Liver (tissue), 9 donors: Measurements from ENCODE around the gene MMS22L. TPM values are rescaled to one million over a fixed set of nuclear protein-coding genes. Genes with fewer than 3 reads are reported as not detected.

ENCODE experiments used
- DNase-seq: peaks from one replicate; pipeline ENCODE4 v3.0.0-alpha.2; 2017; ENCODE audit warnings: low spot score
- H3K27ac ChIP-seq, 2 donors: one replicate each; pipeline ENCODE4 v1.7.0; 2013; ENCODE audit warnings: inconsistent platforms in 2 of 2, low read length in 2 of 2, control low read depth in 1 of 2, low read depth in 1 of 2, mild to moderate bottlenecking in 1 of 2
- H3K27me3 ChIP-seq, 4 donors: one replicate each; pipeline versions ENCODE4 v1.6.1 to v1.7.0; 2013; ENCODE audit warnings: low read length in 3 of 4, inconsistent platforms in 1 of 4, mild to moderate bottlenecking in 1 of 4, moderate library complexity in 1 of 4; ENCODE audit not compliant: control insufficient read depth in 4 of 4, insufficient read depth in 4 of 4
- H3K36me3 ChIP-seq, 4 donors: one replicate each; pipeline versions ENCODE4 v1.6.1 to v1.7.0; 2013; ENCODE audit warnings: low read length in 3 of 4, mild to moderate bottlenecking in 3 of 4, low read depth in 1 of 4, moderate library complexity in 1 of 4; ENCODE audit not compliant: control insufficient read depth in 4 of 4, insufficient read depth in 3 of 4
- H3K4me1 ChIP-seq, 4 donors: one replicate each; pipeline versions ENCODE4 v1.6.1 to v1.7.0; 2013; ENCODE audit warnings: low read length in 3 of 4, mild to moderate bottlenecking in 3 of 4, moderate library complexity in 1 of 4; ENCODE audit not compliant: control insufficient read depth in 4 of 4, insufficient read depth in 4 of 4
- H3K4me3 ChIP-seq, 3 donors: one replicate each; pipeline versions ENCODE4 v1.6.1 to v1.7.0; 2013; ENCODE audit warnings: low read length in 3 of 3, control low read depth in 1 of 3, low read depth in 1 of 3, mild to moderate bottlenecking in 1 of 3
- H3K9ac ChIP-seq, 2 donors: one replicate each; pipeline ENCODE4 v1.7.0; 2013; ENCODE audit warnings: low read length in 2 of 2, mild to moderate bottlenecking in 2 of 2, moderate library complexity in 2 of 2, control low read depth in 1 of 2, low read depth in 1 of 2
- H3K9me3 ChIP-seq, 4 donors: one replicate each; pipeline versions ENCODE4 v1.6.1 to v1.7.0; 2013; ENCODE audit warnings: low read length in 3 of 4; ENCODE audit not compliant: control insufficient read depth in 4 of 4
- CTCF ChIP-seq: fragments of 150-350 bp; IDR thresholded peaks from 2 replicates; pipeline ENCODE4 v1.5.1; 2017; ENCODE audit warnings: improper control_type of control experiment, low read depth, low read length; ENCODE audit not compliant: missing input control
- EGR1 ChIP-seq, 2 donors: IDR thresholded peaks; 2 replicates each; pipeline ENCODE4 v1.6.1; 2016 to 2018; ENCODE audit warnings: antibody characterized with exemption in 2 of 2, low read depth in 2 of 2
- FOXA1 ChIP-seq: IDR thresholded peaks from 2 replicates; pipeline ENCODE4 v1.6.1; 2016; ENCODE audit warnings: antibody characterized with exemption
- FOXA2 ChIP-seq: IDR thresholded peaks from 2 replicates; pipeline ENCODE4 v1.6.1; 2016; ENCODE audit warnings: antibody characterized with exemption
- GABPA ChIP-seq, 2 donors: IDR thresholded peaks in 1 of 2; conservative IDR thresholded peaks in 1 of 2; 2 replicates each; pipeline ENCODE4 v1.6.1; 2016; ENCODE audit warnings: antibody characterized with exemption in 2 of 2, mild to moderate bottlenecking in 1 of 2, moderate library complexity in 1 of 2
- HNF4A ChIP-seq, 2 donors: conservative IDR thresholded peaks; 2 replicates each; pipeline ENCODE4 v1.6.1; 2016; ENCODE audit warnings: antibody characterized with exemption in 2 of 2, mild to moderate bottlenecking in 2 of 2
- HNF4G ChIP-seq: IDR thresholded peaks from 2 replicates; pipeline ENCODE4 v1.6.1; 2016; ENCODE audit warnings: antibody characterized with exemption
- JUND ChIP-seq, 2 donors: IDR thresholded peaks; 2 replicates each; pipeline ENCODE4 v1.6.1; 2016; ENCODE audit warnings: antibody characterized with exemption in 2 of 2
- MAX ChIP-seq: IDR thresholded peaks from 2 replicates; pipeline ENCODE4 v1.6.1; 2016; ENCODE audit warnings: antibody characterized with exemption
- NR2F2 ChIP-seq: IDR thresholded peaks from 2 replicates; pipeline ENCODE4 v1.6.1; 2016; ENCODE audit warnings: antibody characterized with exemption
- RAD21 ChIP-seq, 2 donors: IDR thresholded peaks; 2 replicates each; pipeline ENCODE4 v1.6.1; 2016; ENCODE audit warnings: antibody characterized with exemption in 2 of 2, mild to moderate bottlenecking in 2 of 2
- RXRA ChIP-seq, 2 donors: IDR thresholded peaks; 2 replicates each; pipeline ENCODE4 v1.6.1; 2017 to 2018; ENCODE audit warnings: antibody characterized with exemption in 2 of 2, mild to moderate bottlenecking in 1 of 2
- SP1 ChIP-seq: IDR thresholded peaks from 2 replicates; pipeline ENCODE4 v1.6.1; 2018; ENCODE audit warnings: antibody characterized with exemption, mild to moderate bottlenecking
- TAF1 ChIP-seq: conservative IDR thresholded peaks from 2 replicates; pipeline ENCODE4 v1.6.1; 2016; ENCODE audit warnings: antibody characterized with exemption, mild to moderate bottlenecking
- YY1 ChIP-seq: IDR thresholded peaks from 2 replicates; pipeline ENCODE4 v1.6.1; 2016; ENCODE audit warnings: antibody characterized with exemption, mild to moderate bottlenecking
- WGBS: extraction: QIAGEN DNeasy Blood & Tissue Kit; methylation state at CpG from one replicate; pipeline ENCODE4 v1.1.7; 2013; 5-methylcytosine and 5-hydroxymethylcytosine counted together
- polyA plus RNA-seq, 2 donors: library from polyadenylated mRNA; stranded (reverse) in 1 of 2; unstranded in 1 of 2; fragments of 200-250 nt in 1 of 2; fragments of >200 nt in 1 of 2; fragmentation: Nextera tagmentation in 1 of 2; extraction: Ambion mirVana in 1 of 2; gene quantifications; one replicate each; pipeline versions ENCODE4 v1.2.1 to v1.2.3, GENCODE V29; 2013 to 2015
- total RNA-seq, 2 donors: library from RNA; depleted of rRNA; stranded (reverse); fragments of >200 nt; gene quantifications; one replicate each; pipeline ENCODE4 v1.2.3, GENCODE V29; 2014
- TF ChIP-seq, protein P1 (sequence below): IDR thresholded peaks from 2 replicates; pipeline ENCODE4 v1.6.1; 2016; ENCODE audit warnings: antibody characterized with exemption, mild to moderate bottlenecking
- TF ChIP-seq, protein P2 (sequence below): IDR thresholded peaks from 2 replicates; pipeline ENCODE4 v1.6.1; 2016; ENCODE audit warnings: antibody characterized with exemption
- TF ChIP-seq, protein P3 (sequence below): IDR thresholded peaks from 2 replicates; pipeline ENCODE4 v1.6.1; 2016; ENCODE audit warnings: antibody characterized with exemption
- donor health status: healthy.
- donor health status: healthy.
- donor health status: healthy.
- donor health status: healthy.
- donor health status: healthy.

MMS22L gene
- total and polyA plus RNA-seq, 4 donors: 0.32 to 14.9 (median 2.6) TPM

DNA sequence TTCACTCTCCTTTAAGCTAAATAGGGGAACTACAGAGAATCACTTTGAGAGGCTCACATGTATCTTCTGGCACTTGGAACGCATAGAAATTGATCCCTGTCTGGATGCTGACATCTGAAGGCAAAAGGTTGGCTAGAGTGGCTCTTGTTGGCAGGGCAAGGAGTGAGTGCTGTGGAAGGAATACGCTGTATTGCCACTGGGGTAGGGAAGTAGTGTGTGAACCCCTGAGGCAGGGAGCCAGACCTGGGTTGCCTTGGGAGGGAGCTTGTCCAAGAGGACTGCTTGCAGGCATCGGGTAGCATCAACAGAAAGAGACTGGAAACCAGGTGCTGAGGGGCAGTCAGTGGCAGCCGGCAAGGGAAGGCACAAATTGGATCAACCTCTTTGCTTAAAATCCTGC lies 8.9 kb upstream of the MMS22L start:
- Histone ChIP-seq H3K4me1 (no peaks in the 10 kb centered on the region), H3K27me3 (no peaks in the 10 kb centered on the region), H3K9me3 (no peaks in the 10 kb centered on the region), H3K4me3 (no peak overlapping the region), H3K9ac (no peak overlapping the region), H3K36me3 (no peaks in the 10 kb centered on the region), H3K27ac (no peak overlapping the region)
- no peak for DNase-seq
- 73% methylated on average over 4 of the region's 4 CpGs for WGBS
- TF ChIP-seq SP1 (no peak), EGR1 (IDR thresholded peaks at IDR 0.05; ENCODE audit: low read depth in 2 of 2) (no peak), CTCF (no peak), RXRA (IDR thresholded peaks at IDR 0.05) (no peak), TAF1 (no peak), MAX (no peak), GABPA (IDR thresholded peaks at IDR 0.05 in 1 of 2, conservative IDR thresholded peaks at IDR 0.05 in 1 of 2) (no peak), FOXA1 (no peak), RAD21 (IDR thresholded peaks at IDR 0.05) (no peak), HNF4G (no peak), JUND (IDR thresholded peaks at IDR 0.05) (no peak), HNF4A (conservative IDR thresholded peaks at IDR 0.05) (no peak), NR2F2 (no peak), YY1 (no peak), FOXA2 (no peak)
- TF ChIP-seq, protein P1, sequence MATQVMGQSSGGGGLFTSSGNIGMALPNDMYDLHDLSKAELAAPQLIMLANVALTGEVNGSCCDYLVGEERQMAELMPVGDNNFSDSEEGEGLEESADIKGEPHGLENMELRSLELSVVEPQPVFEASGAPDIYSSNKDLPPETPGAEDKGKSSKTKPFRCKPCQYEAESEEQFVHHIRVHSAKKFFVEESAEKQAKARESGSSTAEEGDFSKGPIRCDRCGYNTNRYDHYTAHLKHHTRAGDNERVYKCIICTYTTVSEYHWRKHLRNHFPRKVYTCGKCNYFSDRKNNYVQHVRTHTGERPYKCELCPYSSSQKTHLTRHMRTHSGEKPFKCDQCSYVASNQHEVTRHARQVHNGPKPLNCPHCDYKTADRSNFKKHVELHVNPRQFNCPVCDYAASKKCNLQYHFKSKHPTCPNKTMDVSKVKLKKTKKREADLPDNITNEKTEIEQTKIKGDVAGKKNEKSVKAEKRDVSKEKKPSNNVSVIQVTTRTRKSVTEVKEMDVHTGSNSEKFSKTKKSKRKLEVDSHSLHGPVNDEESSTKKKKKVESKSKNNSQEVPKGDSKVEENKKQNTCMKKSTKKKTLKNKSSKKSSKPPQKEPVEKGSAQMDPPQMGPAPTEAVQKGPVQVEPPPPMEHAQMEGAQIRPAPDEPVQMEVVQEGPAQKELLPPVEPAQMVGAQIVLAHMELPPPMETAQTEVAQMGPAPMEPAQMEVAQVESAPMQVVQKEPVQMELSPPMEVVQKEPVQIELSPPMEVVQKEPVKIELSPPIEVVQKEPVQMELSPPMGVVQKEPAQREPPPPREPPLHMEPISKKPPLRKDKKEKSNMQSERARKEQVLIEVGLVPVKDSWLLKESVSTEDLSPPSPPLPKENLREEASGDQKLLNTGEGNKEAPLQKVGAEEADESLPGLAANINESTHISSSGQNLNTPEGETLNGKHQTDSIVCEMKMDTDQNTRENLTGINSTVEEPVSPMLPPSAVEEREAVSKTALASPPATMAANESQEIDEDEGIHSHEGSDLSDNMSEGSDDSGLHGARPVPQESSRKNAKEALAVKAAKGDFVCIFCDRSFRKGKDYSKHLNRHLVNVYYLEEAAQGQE: no peak
- TF ChIP-seq, protein P2, sequence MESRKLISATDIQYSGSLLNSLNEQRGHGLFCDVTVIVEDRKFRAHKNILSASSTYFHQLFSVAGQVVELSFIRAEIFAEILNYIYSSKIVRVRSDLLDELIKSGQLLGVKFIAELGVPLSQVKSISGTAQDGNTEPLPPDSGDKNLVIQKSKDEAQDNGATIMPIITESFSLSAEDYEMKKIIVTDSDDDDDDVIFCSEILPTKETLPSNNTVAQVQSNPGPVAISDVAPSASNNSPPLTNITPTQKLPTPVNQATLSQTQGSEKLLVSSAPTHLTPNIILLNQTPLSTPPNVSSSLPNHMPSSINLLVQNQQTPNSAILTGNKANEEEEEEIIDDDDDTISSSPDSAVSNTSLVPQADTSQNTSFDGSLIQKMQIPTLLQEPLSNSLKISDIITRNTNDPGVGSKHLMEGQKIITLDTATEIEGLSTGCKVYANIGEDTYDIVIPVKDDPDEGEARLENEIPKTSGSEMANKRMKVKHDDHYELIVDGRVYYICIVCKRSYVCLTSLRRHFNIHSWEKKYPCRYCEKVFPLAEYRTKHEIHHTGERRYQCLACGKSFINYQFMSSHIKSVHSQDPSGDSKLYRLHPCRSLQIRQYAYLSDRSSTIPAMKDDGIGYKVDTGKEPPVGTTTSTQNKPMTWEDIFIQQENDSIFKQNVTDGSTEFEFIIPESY: no peak
- TF ChIP-seq, protein P3, sequence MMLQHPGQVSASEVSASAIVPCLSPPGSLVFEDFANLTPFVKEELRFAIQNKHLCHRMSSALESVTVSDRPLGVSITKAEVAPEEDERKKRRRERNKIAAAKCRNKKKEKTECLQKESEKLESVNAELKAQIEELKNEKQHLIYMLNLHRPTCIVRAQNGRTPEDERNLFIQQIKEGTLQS: no peak
